Keratinocyte (primary cell): ENCODE results near the gene MFNG.

Experiments used
- CTCF ChIP-seq, 3 experiments: IDR thresholded peaks in 1 of 3; conservative IDR thresholded peaks in 1 of 3; optimal IDR thresholded peaks in 1 of 3; 2 replicates in 2 of 3; 3 replicates in 1 of 3; pipeline versions ENCODE3 to v1.5.1; 2011; ENCODE audit warnings: low read length in 3 of 3, mild to moderate bottlenecking in 3 of 3, moderate library complexity in 2 of 3, control low read depth in 1 of 3, inconsistent platforms in 1 of 3; ENCODE audit not compliant: insufficient read depth in 2 of 3; ENCODE audit errors: extremely low read depth in 1 of 3
- EZH2 ChIP-seq: IDR thresholded peaks from one replicate; pipeline ENCODE4 v1.6.1; 2012; ENCODE audit warnings: inconsistent platforms, mild to moderate bottlenecking, low read length, moderate library complexity

DNA sequence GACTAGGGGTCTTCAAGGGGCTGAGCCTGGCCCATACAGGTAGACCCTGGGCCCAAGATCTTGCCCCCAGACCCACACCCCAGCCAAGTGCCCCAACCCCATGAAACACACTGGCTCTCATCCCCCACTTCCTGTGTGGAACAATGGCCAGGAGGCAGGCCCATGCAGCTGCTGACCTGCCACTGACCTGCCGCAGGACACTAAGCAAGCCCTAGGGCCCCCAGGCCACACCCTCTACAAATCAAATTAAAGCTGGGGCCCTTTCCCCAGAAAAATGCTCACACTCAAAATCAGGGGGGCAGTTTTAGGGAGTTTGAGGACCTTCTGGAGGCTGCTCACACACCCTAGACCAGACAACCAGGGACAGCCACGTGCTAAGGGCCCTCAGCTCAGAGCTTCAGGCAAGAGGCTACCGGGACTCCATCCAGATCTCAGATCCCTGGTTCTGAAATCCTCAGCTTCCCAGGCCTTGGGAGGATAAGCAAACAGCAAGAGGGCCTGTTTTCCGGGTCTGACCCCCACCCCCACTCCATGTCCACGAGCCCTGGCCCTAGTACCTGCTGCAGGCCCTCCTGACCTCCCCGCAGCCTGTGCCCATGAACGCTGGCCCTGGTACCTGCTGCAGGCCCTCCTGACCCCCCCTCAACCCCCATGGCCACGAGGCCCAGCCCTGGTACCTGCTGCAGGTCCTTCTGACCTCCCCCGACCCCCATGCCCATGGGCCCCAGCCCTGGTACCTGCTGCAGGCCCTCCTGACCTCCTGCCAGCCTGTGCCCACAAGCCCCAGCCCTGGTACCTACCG lies 23.1 kb upstream of the MFNG start:
- no peak for TF ChIP-seq CTCF (optimal IDR thresholded peaks at IDR 0.05 in 1 of 3, IDR thresholded peaks at IDR 0.05 in 1 of 3, conservative IDR thresholded peaks at IDR 0.05 in 1 of 3; ENCODE audit: extremely low read depth in 1 of 3, insufficient read depth in 2 of 3, low read length in 3 of 3)
- no peak for TF ChIP-seq EZH2
